IPS DF 6.9 (cell line): Measurements from ENCODE around the gene APOL2.
"Not testable (repeated sequence)": the region's sequence is repeated elsewhere in the genome, so short reads cannot be mapped to it uniquely, and the experiment has no call there.

Experiments
- DNase-seq: peaks from one replicate; pipeline ENCODE4 v3.0.0-alpha.2; 2013; ENCODE audit warnings: low read depth, low spot score
- H3K27ac ChIP-seq: one replicate; pipeline ENCODE4 v1.5.1; 2013; ENCODE audit warnings: low read length, control low read depth
- H3K27me3 ChIP-seq: 2 replicates; pipeline ENCODE4 v1.6.1; 2013; ENCODE audit warnings: mild to moderate bottlenecking, low read length; ENCODE audit not compliant: control insufficient read depth, insufficient read depth
- H3K36me3 ChIP-seq: 2 replicates; pipeline ENCODE4 v1.6.1; 2013; ENCODE audit warnings: low read length; ENCODE audit not compliant: control insufficient read depth, insufficient read depth
- H3K4me1 ChIP-seq: 2 replicates; pipeline ENCODE4 v1.6.1; 2013; ENCODE audit warnings: low read length; ENCODE audit not compliant: control insufficient read depth, insufficient read depth
- H3K4me3 ChIP-seq: 2 replicates; pipeline ENCODE4 v1.5.1; 2013; ENCODE audit warnings: mild to moderate bottlenecking, low read length
- H3K9me3 ChIP-seq: 2 replicates; pipeline ENCODE4 v1.6.1; 2013; ENCODE audit warnings: low read length, inconsistent platforms; ENCODE audit not compliant: control insufficient read depth, insufficient read depth
- WGBS: extraction: QIAGEN DNeasy Blood & Tissue Kit; methylation state at CpG from one replicate; pipeline ENCODE4 v1.1.7; 2013; ENCODE audit warnings: mixed read lengths, missing lambda C conversion rate; ENCODE audit not compliant: insufficient read length, insufficient coverage; 5-methylcytosine and 5-hydroxymethylcytosine counted together

APOL2 gene

GRCh38 chr22:36238373-36239149, 766 bp downstream of the APOL2 start:
- no peak for DNase-seq
- Histone ChIP-seq H3K27me3 (no peaks in the 10 kb centered on the region), H3K4me3 (no peak overlapping the region; the same call in 1 of the 2 replicates), H3K4me1 (no peaks in the 10 kb centered on the region; the same call in 1 of the 2 replicates), H3K9me3 (no peaks in the 10 kb centered on the region), H3K27ac (no peak overlapping the region), H3K36me3 (no peaks in the 10 kb centered on the region)
- WGBS, result no CpG with 5 or more reads among the region's 5 CpGs

GRCh38 chr22:36237462-36238372, 1.6 kb downstream of the APOL2 start:
- no peak overlapping the region for H3K4me3 ChIP-seq
- H3K36me3 ChIP-seq, result 0 out of 2 replicates have a peak, but pooled peaks cover 4% of the 10 kb centered on the region

GRCh38 chr22:36236388-36237319, 2.7 kb downstream of the APOL2 start:
- 0 out of 2 replicates have a peak, but pooled peaks cover 5% of the 10 kb centered on the region for H3K36me3 ChIP-seq
- no peak overlapping the region for H3K27ac ChIP-seq
- no peak for DNase-seq
- no peak overlapping the region for H3K4me3 ChIP-seq
- H3K9me3 ChIP-seq, result no peaks in the 10 kb centered on the region
- H3K27me3 ChIP-seq, result no peaks in the 10 kb centered on the region
- WGBS, result no CpG with 5 or more reads among the region's 14 CpGs
- H3K4me1 ChIP-seq, result no peaks in the 10 kb centered on the region; the same call in 1 of the 2 replicates

More at GRCh38 chr22:36237462-36238372, 1.6 kb downstream of the APOL2 start:
- no peak for DNase-seq
- H3K27ac ChIP-seq, result no peak overlapping the region
- WGBS, result no CpG with 5 or more reads among the region's 12 CpGs
- H3K4me1 ChIP-seq, result no peaks in the 10 kb centered on the region; the same call in 1 of the 2 replicates
- H3K27me3 ChIP-seq, result no peaks in the 10 kb centered on the region
- H3K9me3 ChIP-seq, result no peaks in the 10 kb centered on the region

GRCh38 chr22:36235585-36235984, 3.7 kb downstream of the APOL2 start:
- Histone ChIP-seq H3K9me3 (no peaks in the 10 kb centered on the region), H3K36me3 (0 out of 2 replicates have a peak, but pooled peaks cover 5% of the 10 kb centered on the region), H3K4me1 (no peaks in the 10 kb centered on the region; the same call in 1 of the 2 replicates), H3K27ac (no peak overlapping the region), H3K27me3 (no peaks in the 10 kb centered on the region), H3K4me3 (no peak overlapping the region)
- no peak for DNase-seq
- WGBS, result no CpG with 5 or more reads among the region's 3 CpGs

GRCh38 chr22:36234919-36235318, 4.4 kb downstream of the APOL2 start:
- H3K4me1 ChIP-seq, result no peaks in the 10 kb centered on the region; the same call in 1 of the 2 replicates
- H3K4me3 ChIP-seq, result no peak overlapping the region
- WGBS, result no CpG with 5 or more reads among the region's 2 CpGs
- H3K27me3 ChIP-seq, result no peaks in the 10 kb centered on the region
- H3K36me3 ChIP-seq, result 0 out of 2 replicates have a peak, but pooled peaks cover 5% of the 10 kb centered on the region
- no peak for DNase-seq
- H3K27ac ChIP-seq, result no peak overlapping the region
- H3K9me3 ChIP-seq, result no peaks in the 10 kb centered on the region

- Histone ChIP-seq H3K27ac (no peak overlapping the region), H3K36me3 (0 out of 2 replicates have a peak, but pooled peaks cover 5% of the 10 kb centered on the region), H3K9me3 (no peaks in the 10 kb centered on the region), H3K27me3 (no peaks in the 10 kb centered on the region), H3K4me3 (no peak overlapping the region), H3K4me1 (no peaks in the 10 kb centered on the region; the same call in 1 of the 2 replicates)
- no CpG with 5 or more reads among the region's 2 CpGs for WGBS
- no peak for DNase-seq
Measured at GRCh38 chr22:36234213-36234612, 5.1 kb downstream of the APOL2 start.

GRCh38 chr22:36233796-36234195, 5.5 kb downstream of the APOL2 start:
- no peak overlapping the region for H3K4me3 ChIP-seq
- no peaks in the 10 kb centered on the region for H3K27me3 ChIP-seq
- DNase-seq, result no peak
- H3K27ac ChIP-seq, result no peak overlapping the region
- H3K36me3 ChIP-seq, result 0 out of 2 replicates have a peak, but pooled peaks cover 5% of the 10 kb centered on the region
- no peaks in the 10 kb centered on the region for H3K9me3 ChIP-seq
- WGBS, result no CpG with 5 or more reads among the region's 7 CpGs
- no peaks in the 10 kb centered on the region; the same call in 1 of the 2 replicates for H3K4me1 ChIP-seq

- WGBS, result no CpG with 5 or more reads among the region's 13 CpGs
Measured at GRCh38 chr22:36232715-36233401, 6.5 kb downstream of the APOL2 start.

GRCh38 chr22:36231051-36231450, 8.3 kb downstream of the APOL2 start:
- not testable (repeated sequence) for DNase-seq, H3K9me3 ChIP-seq, H3K36me3 ChIP-seq, H3K4me3 ChIP-seq, H3K27ac ChIP-seq, H3K27me3 ChIP-seq, H3K4me1 ChIP-seq
- no CpG with 5 or more reads among the region's 5 CpGs for WGBS

More at GRCh38 chr22:36232715-36233401, 6.5 kb downstream of the APOL2 start:
- no peaks in the 10 kb centered on the region for H3K4me1 ChIP-seq
- H3K36me3 ChIP-seq, result 0 out of 2 replicates have a peak, but pooled peaks cover 5% of the 10 kb centered on the region
- H3K4me3 ChIP-seq, result no peak overlapping the region
- no peak overlapping the region for H3K27ac ChIP-seq
- H3K9me3 ChIP-seq, result no peaks in the 10 kb centered on the region
- DNase-seq, result no peak
- no peaks in the 10 kb centered on the region for H3K27me3 ChIP-seq
